GM08714 (cell line): Measurements from ENCODE around the gene SNRNP25.
A peak's percentile ranks its signal among the peaks of the same experiment; 100 is the strongest.

Experiments
- H3K4me3 ChIP-seq: fragments of 200-500 bp; sonication (Bioruptor generic); 2 replicates; pipeline ENCODE4 v1.5.1; 2014; ENCODE audit warnings: mild to moderate bottlenecking, low read length, inconsistent platforms
- ZNF274 ChIP-seq: IDR thresholded peaks from 2 replicates; pipeline ENCODE4 v1.6.1; 2012; ENCODE audit warnings: mild to moderate bottlenecking, low read depth, low read length

SNRNP25 gene

DNA sequence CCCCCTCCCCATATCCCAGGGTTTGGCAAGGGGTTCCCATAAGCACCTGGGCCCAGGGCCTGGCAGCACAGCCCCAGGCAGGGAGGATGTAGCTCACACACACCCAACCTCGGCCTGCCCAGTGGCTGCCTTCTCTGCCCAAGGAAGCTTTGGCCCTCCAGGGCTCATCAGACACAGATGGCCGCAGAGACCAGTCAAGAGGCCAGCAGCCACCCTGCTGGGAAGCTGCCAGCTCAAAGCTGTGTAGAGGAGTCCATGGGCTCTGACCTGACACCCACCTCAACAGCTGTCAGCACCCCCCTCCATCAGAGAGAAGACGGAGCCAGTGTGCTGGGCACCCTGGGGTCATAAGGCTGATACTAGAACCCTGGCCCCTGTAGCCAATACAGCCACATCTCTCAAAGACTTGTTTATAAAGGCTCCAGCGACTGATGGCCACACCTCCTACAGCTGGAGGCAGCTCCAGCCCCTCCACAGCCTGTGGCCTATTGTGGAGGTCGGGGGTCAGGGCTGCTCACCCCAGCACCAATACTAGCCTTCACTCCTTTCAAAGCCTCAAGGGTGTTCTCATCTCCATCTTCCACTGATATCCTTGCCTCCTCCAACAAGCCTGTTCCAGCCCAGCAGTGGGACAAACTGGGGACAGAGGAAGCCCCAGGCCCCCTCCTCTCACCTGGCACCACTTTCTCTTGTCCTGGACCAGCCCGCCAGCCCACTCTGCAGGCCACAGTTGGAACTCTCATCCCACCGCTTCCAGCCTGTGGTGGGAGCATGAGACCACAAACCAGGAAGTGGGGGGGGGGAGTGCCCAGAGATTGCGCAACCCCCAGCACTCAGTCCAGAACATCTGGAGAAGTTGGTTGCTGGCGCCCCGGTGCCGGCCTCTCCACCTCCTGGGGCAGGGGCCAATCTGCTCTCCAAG, 22.2 kb downstream of the SNRNP25 start:
- no peak for TF ChIP-seq ZNF274
- H3K4me3 ChIP-seq: no peak overlapping the region

DNA sequence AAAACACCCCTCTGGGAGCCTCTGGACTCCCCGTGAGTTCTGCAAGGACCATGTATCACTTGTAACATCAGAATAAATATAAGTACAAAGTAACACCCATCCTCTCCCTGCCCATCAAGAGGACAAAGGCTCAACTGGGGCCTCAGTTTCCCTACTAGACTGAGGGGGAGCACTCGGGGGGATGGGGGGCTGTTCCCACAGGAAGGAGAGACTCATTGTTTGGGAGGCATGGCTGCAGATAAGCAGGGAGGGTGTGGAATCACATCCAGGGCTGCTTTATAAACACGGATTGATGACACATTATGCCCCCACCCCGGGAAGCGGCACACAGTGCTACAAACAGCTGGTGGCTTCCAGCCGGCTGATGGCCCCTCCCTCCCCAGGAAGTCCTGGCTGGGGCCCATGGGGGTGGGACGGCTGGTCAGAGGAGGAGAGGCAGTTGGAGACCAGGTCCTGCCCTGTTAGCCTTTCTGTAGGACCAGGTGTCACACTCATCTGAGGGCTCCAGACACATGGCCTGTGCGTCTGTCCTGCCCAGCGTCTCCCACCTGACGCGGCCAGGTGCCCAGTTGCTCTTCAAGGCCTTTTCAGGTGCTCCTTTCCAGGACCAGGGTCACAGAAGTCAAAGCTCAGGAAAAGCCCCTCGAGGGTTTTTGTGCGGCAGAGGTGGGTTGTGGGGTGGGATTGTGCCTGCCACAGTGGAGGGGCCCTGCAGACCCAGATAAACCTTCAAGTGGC, 23.1 kb downstream of the SNRNP25 start:
- TF ChIP-seq ZNF274: no peak
- H3K4me3 ChIP-seq: peak overlapping the region; percentile 84; the same call in 1 of the 2 replicates

DNA sequence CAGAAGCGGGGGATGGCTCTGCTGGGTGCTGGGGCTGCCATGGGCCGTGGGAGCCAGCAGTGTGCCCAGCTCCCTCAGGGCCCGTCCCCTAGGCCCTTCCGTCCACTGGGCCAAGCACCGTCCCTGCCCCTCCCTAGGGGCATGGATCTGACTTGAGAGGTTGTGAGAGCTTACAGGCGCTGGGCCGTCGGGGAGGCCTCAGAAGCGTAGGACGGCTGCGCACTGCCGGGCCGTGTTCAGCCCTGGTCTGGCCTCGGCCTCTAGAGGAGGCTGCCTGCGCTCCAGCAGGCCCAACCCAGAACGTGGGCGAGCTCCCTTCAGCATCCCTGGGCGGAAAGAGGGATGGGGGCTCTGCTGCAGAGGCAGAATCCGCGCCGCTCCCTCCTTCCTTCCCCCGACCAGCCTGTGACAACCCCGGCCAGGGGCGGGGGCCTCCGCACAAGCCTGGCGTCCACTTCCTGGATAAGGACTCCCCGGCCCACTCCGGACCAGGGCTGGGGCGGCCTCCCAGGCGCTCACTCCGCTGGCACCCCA, 23.7 kb downstream of the SNRNP25 start:
- H3K4me3 ChIP-seq: peak overlapping the region; percentile 84; the same call in 1 of the 2 replicates
- TF ChIP-seq ZNF274: no peak

DNA sequence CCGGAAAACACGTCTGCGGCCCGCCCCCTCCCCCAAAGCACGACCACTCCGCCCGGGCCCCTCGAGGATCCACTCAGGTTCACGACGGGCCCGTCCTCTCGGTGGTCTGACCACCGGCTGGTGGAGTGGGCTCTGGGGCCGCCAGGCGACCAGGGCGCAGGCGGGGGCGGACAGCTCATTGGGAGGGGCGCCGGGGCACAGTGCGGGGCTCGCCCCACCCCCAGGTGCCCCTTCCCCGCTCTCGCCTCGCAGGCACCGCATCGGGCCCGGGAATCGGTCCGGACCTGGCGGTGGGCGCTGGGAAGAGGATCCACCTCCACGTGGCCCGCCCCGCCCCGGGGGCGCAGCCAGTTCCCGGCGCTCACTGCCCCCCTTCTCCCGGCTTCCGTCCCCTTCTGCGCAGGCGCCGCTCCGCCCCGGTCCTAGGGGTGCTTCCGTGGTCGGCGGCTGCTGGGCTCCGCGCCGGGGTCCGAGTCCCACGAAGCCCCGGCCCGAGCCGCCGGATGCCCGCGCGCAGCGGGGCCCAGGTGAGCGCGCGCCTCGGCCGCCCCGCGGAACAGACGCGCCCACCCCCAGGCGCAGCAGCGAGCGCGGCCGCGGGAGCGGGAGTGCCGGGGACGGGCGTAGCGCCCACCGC, 24.3 kb downstream of the SNRNP25 start, which contains the start of gene MPG:
TSS of gene MPG (plus strand) at position 419 of the 637 bp plus-strand sequence. CDS start at position 504, 85 bp downstream.
- TF ChIP-seq ZNF274: no peak
- H3K4me3 ChIP-seq: peak within 1 kb of the TSS; percentile 84; the same call in 1 of the 2 replicates

GRCh38 chr16:78444-79150, 25.0 kb downstream of the SNRNP25 start:
- TF ChIP-seq ZNF274: no peak
- peak overlapping the region; percentile 84; the same call in 1 of the 2 replicates for H3K4me3 ChIP-seq

DNA sequence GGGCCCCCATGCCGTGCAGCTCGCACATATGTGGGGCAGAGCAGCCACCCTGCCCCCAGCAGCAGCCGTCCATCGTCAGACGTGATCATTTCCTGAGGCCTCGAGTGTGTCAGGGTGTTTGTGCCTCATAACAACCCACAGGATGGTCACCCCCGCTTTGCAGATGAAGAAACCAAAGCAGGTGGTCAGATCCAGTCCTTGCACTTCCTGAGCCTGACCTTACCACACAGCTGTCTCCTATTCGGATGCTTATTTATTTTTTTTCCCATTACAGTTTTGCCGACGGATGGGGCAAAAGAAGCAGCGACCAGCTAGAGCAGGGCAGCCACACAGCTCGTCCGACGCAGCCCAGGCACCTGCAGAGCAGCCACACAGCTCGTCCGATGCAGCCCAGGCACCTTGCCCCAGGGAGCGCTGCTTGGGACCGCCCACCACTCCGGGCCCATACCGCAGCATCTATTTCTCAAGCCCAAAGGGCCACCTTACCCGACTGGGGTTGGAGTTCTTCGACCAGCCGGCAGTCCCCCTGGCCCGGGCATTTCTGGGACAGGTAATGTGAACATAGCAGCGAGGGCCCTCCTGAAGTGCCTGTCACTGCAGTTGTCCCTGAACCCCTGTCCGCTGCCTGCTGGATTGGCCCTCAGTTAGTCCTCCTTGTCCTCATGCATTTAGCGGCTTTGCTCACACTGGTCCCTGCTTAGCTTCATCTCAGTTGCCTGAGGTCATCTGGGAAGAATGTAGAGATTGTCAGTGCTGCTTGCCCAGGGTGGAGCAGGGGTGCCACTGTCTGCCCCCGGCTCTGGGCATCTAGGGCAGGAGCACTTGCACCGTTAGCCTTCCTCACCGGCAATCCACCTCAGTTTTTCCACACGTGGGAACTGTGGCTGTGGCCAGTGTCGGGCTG, 25.8 kb downstream of the SNRNP25 start:
- peak overlapping the region; percentile 84; the same call in 1 of the 2 replicates for H3K4me3 ChIP-seq
- no peak for TF ChIP-seq ZNF274

GRCh38 chr16:83060-83603, 29.5 kb downstream of the SNRNP25 start:
- H3K4me3 ChIP-seq: no peak overlapping the region
- TF ChIP-seq ZNF274: no peak

DNA sequence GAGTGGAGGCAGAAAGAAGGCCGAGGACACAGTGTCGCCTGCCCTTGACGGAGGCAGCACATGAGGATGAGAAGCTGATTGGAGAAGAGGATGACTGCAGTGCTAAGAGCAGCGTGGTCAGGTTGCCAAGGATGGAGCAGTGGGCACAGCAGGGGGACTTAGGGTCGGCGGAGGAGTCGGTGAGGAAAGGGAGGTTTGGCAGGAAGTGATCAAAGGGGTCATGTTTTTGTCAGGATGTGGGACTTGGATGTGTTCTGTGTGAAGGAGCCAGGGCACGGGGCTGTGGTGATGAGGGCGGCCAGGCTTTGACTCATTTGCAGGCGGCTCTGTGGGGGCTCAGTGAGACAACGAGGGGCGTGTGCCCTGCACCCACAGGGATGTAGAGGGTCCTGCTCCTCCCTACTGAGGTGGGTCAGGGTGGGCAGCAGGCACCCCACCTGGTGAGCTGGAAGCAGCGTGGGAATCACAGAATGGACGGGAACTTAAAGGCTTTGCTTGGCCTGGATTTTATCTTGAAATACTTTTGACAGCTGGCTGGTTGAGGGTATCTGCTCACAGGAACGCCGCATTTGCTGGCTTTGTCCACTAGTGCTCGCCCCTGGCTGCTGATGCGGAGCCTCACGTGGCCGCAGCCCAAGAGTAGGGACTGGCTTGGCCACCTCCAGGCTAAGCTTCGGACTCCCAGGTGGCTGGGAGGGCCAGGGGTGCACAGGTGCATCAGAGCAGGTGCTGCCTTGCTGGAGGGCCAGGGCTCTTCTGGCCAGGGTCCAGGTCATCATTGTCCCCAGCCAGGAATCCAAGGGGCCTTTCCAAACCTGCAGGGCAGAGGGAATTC, 30.4 kb downstream of the SNRNP25 start:
- no peak for TF ChIP-seq ZNF274
- H3K4me3 ChIP-seq: no peak overlapping the region

- TF ChIP-seq ZNF274: no peak
- H3K4me3 ChIP-seq: no peak overlapping the region
These were observed 31.2 kb downstream of the SNRNP25 start for GRCh38 chr16:84718-85406.

DNA sequence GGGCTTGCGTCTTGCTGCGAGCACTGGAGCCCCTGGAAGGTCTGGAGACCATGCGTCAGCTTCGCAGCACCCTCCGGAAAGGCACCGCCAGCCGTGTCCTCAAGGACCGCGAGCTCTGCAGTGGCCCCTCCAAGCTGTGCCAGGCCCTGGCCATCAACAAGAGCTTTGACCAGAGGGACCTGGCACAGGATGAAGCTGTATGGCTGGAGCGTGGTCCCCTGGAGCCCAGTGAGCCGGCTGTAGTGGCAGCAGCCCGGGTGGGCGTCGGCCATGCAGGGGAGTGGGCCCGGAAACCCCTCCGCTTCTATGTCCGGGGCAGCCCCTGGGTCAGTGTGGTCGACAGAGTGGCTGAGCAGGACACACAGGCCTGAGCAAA, 31.8 kb downstream of the SNRNP25 start:
- no peak for TF ChIP-seq ZNF274
- no peak overlapping the region for H3K4me3 ChIP-seq

- no peak overlapping the region for H3K4me3 ChIP-seq
- TF ChIP-seq ZNF274: no peak
These were observed 32.2 kb downstream of the SNRNP25 start for GRCh38 chr16:85865-86264.
